PC-3 (cell line): ENCODE measurements around the gene WDR1. TPM values are rescaled to one million over a fixed set of nuclear protein-coding genes. Genes with fewer than 3 reads are reported as not detected.

Experiments
- ATAC-seq: fragments of 200-7000 bp; cut with Tn5 transposase; 2 replicates; pipeline ENCODE4 v1.9.1; 2020; ENCODE audit warnings: mild to moderate bottlenecking, moderate library complexity
- BruUV-seq: library from RNA; stranded (reverse); fragments of 400-500 nt; replicated peaks from 2 replicates; lab custom pipeline; 2021; lab: Mats Ljungman, UMichigan
- CTCF ChIA-PET: fragments of 300-600 bp; sonication (Branson Sonifier 250); formaldehyde crosslinking; loops from one replicate; lab custom pipeline; 2022; ENCODE audit warnings: antibody characterized with exemption; lab: Charles Lee
- POLR2A ChIA-PET: fragments of 300-600 bp; sonication (Branson Sonifier 250); formaldehyde crosslinking; loops from one replicate; lab custom pipeline; 2022; ENCODE audit warnings: antibody characterized with exemption; ENCODE audit not compliant: unreplicated experiment; lab: Charles Lee
- DNase-seq: peaks from one replicate; pipeline ENCODE4 v3.0.0-alpha.2; 2015
- H2AFZ ChIP-seq: fragments of 300-600 bp; sonication (generic); 2 replicates; pipeline ENCODE4 v1.6.0; 2016; ENCODE audit warnings: antibody characterized with exemption, low read length
- H3F3A ChIP-seq: fragments of 300-600 bp; sonication (generic); one replicate; pipeline ENCODE4 v1.6.0; 2017; ENCODE audit warnings: antibody characterized with exemption, low read length, control low read depth, mild to moderate bottlenecking; ENCODE audit not compliant: unreplicated experiment
- H3K27ac ChIP-seq: fragments of 300-600 bp; sonication (generic); 2 replicates; pipeline ENCODE4 v1.5.1; 2016; ENCODE audit warnings: mild to moderate bottlenecking, low read length
- H3K27me3 ChIP-seq: fragments of 300-600 bp; sonication (generic); 2 replicates; pipeline ENCODE4 v1.6.1; 2016; ENCODE audit warnings: low read length, mixed read lengths
- H3K36me3 ChIP-seq: fragments of 300-600 bp; sonication (generic); 2 replicates; pipeline ENCODE4 v1.6.1; 2016; ENCODE audit warnings: low read depth, mixed run types, low read length, mixed read lengths
- H3K4me1 ChIP-seq: fragments of 300-600 bp; sonication (generic); 2 replicates; pipeline ENCODE4 v1.5.1; 2016; ENCODE audit warnings: low read length; ENCODE audit not compliant: insufficient read depth
- H3K4me2 ChIP-seq: fragments of 300-600 bp; sonication (generic); 2 replicates; pipeline ENCODE4 v1.6.0; 2016; ENCODE audit warnings: low read length
- H3K4me3 ChIP-seq: fragments of 300-600 bp; sonication (generic); 2 replicates; pipeline ENCODE4 v1.5.1; 2016; ENCODE audit warnings: mild to moderate bottlenecking, low read length, mixed read lengths
- H3K79me2 ChIP-seq: fragments of 300-600 bp; sonication (generic); 2 replicates; pipeline ENCODE4 v1.6.1; 2017; ENCODE audit warnings: low read length, mixed read lengths
- H3K9ac ChIP-seq: fragments of 300-600 bp; sonication (generic); 2 replicates; pipeline ENCODE4 v1.6.0; 2016; ENCODE audit warnings: mild to moderate bottlenecking, low read length
- H3K9me2 ChIP-seq: fragments of 300-600 bp; sonication (generic); replicated peaks from 2 replicates; pipeline ENCODE4 v1.6.1; 2016; ENCODE audit warnings: mixed run types, low read length, mixed read lengths
- H3K9me3 ChIP-seq: fragments of 300-600 bp; sonication (generic); 2 replicates; pipeline ENCODE4 v1.6.1; 2016; ENCODE audit warnings: low read length, mixed read lengths
- H4K20me1 ChIP-seq: fragments of 300-600 bp; sonication (generic); 2 replicates; pipeline ENCODE4 v1.6.1; 2016; ENCODE audit warnings: low read length, mixed read lengths
- EZH2 ChIP-seq: fragments of 300-600 bp; sonication (generic); IDR thresholded peaks from one replicate; pipeline ENCODE4 v1.6.1; 2017; ENCODE audit warnings: antibody characterized with exemption, mild to moderate bottlenecking, low read length; ENCODE audit not compliant: unreplicated experiment
- EZH2phosphoT487 ChIP-seq: fragments of 300-600 bp; sonication (generic); IDR thresholded peaks from 2 replicates; pipeline ENCODE4 v1.6.1; 2018; ENCODE audit warnings: mild to moderate bottlenecking, antibody characterized with exemption, low read length, borderline replicate concordance
- intact Hi-C: fragments of 100-400 bp; cut with micrococcal nuclease; formaldehyde crosslinking; loops from 2 replicates; pipeline ENCODE4 v1.9.0; 2023
- total RNA-seq: library from RNA; depleted of rRNA; stranded (reverse); fragments of >200 nt; gene quantifications from 2 replicates; pipeline ENCODE4 v1.2.3, GENCODE V29; 2014
- TF ChIP-seq, protein P1 (sequence below): fragments of 300-600 bp; sonication (generic); conservative IDR thresholded peaks from 2 replicates; pipeline ENCODE4 v1.5.1; 2017; ENCODE audit warnings: antibody characterized with exemption, low read depth, mild to moderate bottlenecking, low read length

WDR1 gene
- total RNA-seq, 1 experiment from 2014 or later, result 150 TPM

DNA sequence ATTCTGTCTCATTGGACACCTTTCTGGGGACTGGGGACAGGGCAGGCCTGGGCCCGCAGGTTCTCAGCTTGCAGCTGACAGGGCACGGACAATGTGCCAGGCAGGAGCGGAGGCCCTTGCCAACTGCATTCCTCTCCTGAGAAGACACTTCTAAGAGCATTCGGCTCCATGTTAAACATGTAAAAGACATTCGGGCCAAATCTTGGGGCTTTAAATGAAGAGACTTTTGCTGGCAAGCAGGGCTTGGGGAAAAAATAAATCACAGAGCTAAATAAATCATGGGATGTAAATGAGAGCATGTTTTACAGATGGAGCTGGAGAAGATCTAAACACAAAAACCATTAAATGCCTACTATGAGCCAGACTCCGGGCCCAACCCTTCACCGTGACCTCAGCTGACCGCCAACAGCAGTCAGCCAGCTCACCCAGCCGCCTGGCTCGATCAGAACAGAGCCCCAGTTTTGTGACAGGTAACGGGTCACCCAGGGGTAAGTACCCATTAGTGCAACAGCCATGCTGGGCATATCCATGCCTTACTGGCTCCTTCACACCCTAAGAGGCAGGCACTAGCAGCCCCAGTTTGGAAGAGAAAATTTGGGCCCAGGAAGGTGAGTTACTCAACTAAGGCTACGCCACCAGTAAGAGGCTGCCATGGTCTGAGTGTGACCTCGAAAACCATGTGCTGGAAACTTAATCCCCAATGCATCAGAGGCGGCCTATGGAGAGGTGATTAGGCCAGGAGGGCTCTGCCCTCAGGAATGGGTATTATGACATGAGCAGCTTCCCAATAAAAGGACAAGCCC is 14.7 kb downstream of the WDR1 start:
- H3K9me3 ChIP-seq, result no peaks in the 10 kb centered on the region
- DNase-seq, result no peak
- H3K4me2 ChIP-seq, result no peak overlapping the region
- no peaks in the 10 kb centered on the region for H3K27me3 ChIP-seq
- POLR2A ChIA-PET, result no interaction called here
- H3K4me1 ChIP-seq, result peaks cover 46% of the 10 kb centered on the region
- no peak overlapping the region for H3K27ac ChIP-seq
- intact Hi-C loops, result no loop called here
- no peaks in the 10 kb centered on the region for H3K9me2 ChIP-seq
- BruUV-seq, result no TSS peak
- no peak overlapping the region for H2AFZ ChIP-seq
- no peak overlapping the region for H3K9ac ChIP-seq
- peaks cover 5% of the 10 kb centered on the region for H3F3A ChIP-seq
- CTCF ChIA-PET, result no interaction called here
- ATAC-seq, result no peak
- H3K79me2 ChIP-seq, result peaks cover 83% of the 10 kb centered on the region
- H3K4me3 ChIP-seq, result no peak overlapping the region
- peaks cover 7% of the 10 kb centered on the region; the same call in 1 of the 2 replicates for H4K20me1 ChIP-seq
- peaks cover 19% of the 10 kb centered on the region for H3K36me3 ChIP-seq
- no peak for TF ChIP-seq EZH2phosphoT487
- TF ChIP-seq, protein P1, sequence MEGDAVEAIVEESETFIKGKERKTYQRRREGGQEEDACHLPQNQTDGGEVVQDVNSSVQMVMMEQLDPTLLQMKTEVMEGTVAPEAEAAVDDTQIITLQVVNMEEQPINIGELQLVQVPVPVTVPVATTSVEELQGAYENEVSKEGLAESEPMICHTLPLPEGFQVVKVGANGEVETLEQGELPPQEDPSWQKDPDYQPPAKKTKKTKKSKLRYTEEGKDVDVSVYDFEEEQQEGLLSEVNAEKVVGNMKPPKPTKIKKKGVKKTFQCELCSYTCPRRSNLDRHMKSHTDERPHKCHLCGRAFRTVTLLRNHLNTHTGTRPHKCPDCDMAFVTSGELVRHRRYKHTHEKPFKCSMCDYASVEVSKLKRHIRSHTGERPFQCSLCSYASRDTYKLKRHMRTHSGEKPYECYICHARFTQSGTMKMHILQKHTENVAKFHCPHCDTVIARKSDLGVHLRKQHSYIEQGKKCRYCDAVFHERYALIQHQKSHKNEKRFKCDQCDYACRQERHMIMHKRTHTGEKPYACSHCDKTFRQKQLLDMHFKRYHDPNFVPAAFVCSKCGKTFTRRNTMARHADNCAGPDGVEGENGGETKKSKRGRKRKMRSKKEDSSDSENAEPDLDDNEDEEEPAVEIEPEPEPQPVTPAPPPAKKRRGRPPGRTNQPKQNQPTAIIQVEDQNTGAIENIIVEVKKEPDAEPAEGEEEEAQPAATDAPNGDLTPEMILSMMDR, result no peak
- no peak for TF ChIP-seq EZH2

DNA sequence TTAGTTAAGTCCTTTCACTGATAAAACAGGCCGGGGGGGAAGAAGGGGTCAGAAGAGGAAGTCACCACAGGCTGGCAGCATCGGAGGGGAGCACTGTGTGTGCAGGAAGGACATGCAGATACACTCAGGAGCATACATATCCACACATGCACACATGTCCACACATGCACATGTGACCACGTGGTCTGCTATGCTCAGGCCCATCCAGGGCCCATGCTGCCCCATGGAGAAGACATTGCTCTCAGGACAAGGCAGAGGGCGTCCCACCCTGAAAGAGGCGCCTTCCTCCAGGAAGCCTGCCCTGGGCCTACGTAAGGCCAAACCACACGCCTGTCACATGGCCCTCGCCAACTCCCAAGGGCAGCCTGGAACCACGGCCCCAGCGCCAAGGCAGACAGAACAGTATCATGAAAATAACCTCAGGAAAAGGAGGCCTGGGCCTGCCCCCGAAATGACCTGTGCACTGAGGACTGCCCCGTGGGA is 15.8 kb downstream of the WDR1 start:
- H3K4me2 ChIP-seq, result no peak overlapping the region
- H3K36me3 ChIP-seq, result peaks cover 19% of the 10 kb centered on the region
- ATAC-seq (no peak), DNase-seq (no peak)
- H3K9ac ChIP-seq, result no peak overlapping the region
- peaks cover 47% of the 10 kb centered on the region for H3K4me1 ChIP-seq
- TF ChIP-seq, protein P1, result no peak
- TF ChIP-seq EZH2 (no peak), EZH2phosphoT487 (no peak)
- intact Hi-C loops, result no loop called here
- H4K20me1 ChIP-seq, result peaks cover 7% of the 10 kb centered on the region; the same call in 1 of the 2 replicates
- H3K4me3 ChIP-seq, result no peak overlapping the region
- H2AFZ ChIP-seq, result no peak overlapping the region
- no peaks in the 10 kb centered on the region for H3K9me3 ChIP-seq
- ChIA-PET CTCF (no interaction called here), POLR2A (no interaction called here)
- peaks cover 78% of the 10 kb centered on the region for H3K79me2 ChIP-seq
- H3F3A ChIP-seq, result peaks cover 5% of the 10 kb centered on the region
- no peaks in the 10 kb centered on the region for H3K9me2 ChIP-seq
- no TSS peak for BruUV-seq
- H3K27ac ChIP-seq, result no peak overlapping the region
- no peaks in the 10 kb centered on the region for H3K27me3 ChIP-seq
